GM13976 (cell line): ENCODE results near the gene CTIF.

ENCODE experiments used
- DNase-seq: peaks from one replicate; pipeline ENCODE4 v3.0.0; 2012; ENCODE audit warnings: low spot score
- CTCF ChIP-seq: IDR thresholded peaks from 2 replicates; pipeline ENCODE4 v1.5.1; 2012; ENCODE audit warnings: borderline replicate concordance, mild to moderate bottlenecking; ENCODE audit not compliant: insufficient read depth; ENCODE audit errors: extremely low read depth, missing control alignments, control extremely low read depth
- in situ Hi-C: fragments of 300-500 bp; cut with MboI; formaldehyde crosslinking; loops from one replicate; pipeline ENCODE4 v1.12.0; 2022; ENCODE audit warnings: low sequenced_read_pairs, mixed read lengths, inconsistent platforms; ENCODE audit not compliant: unreplicated experiment

The CTIF gene

GRCh38 chr18:48840491-48840877 is 301.7 kb downstream of the CTIF start:
- TF ChIP-seq CTCF: no peak
- no peak for DNase-seq
- in situ Hi-C loops: no loop called here

- no peak for TF ChIP-seq CTCF
- no peak for DNase-seq
- in situ Hi-C loops: no loop called here
These were observed 302.8 kb downstream of the CTIF start for GRCh38 chr18:48841381-48842258.

- TF ChIP-seq CTCF: no peak
- peak; percentile 63 for DNase-seq
- in situ Hi-C loops: no loop called here
These were observed 303.6 kb downstream of the CTIF start for GRCh38 chr18:48842259-48843061.

GRCh38 chr18:48843162-48843561 is 304.3 kb downstream of the CTIF start:
- in situ Hi-C loops: no loop called here
- DNase-seq: no peak
- no peak for TF ChIP-seq CTCF

- in situ Hi-C loops: no loop called here
- TF ChIP-seq CTCF: no peak
These were observed 304.8 kb downstream of the CTIF start for GRCh38 chr18:48843596-48843995.

GRCh38 chr18:48844271-48844670 is 305.4 kb downstream of the CTIF start:
- in situ Hi-C loops: no loop called here
- no peak for DNase-seq
- no peak for TF ChIP-seq CTCF

More at GRCh38 chr18:48843596-48843995, 304.8 kb downstream of the CTIF start:
- DNase-seq: no peak
